SKM-1 treated with dmso at 0.1 percent for 144 hours (cell line): ENCODE data around the gene GLRA1.

Experiments
- DNase-seq: peaks from one replicate; lab custom pipeline; 2025; ENCODE audit not compliant: unreplicated experiment; lab: John Stamatoyannopoulos, UW

GLRA1 gene

GRCh38 chr5:151924564-151925301 lies at the start of gene GLRA1:
GLRA1 (minus strand) TSS chr5:151924851; CDS start chr5:151924549, 302 bp downstream.
- no peak for DNase-seq

- no peak for DNase-seq
These were observed 46.2 kb upstream of the GLRA1 start for GRCh38 chr5:151970885-151971284.

GRCh38 chr5:151967865-151968264 lies 43.2 kb upstream of the GLRA1 start:
- no peak for DNase-seq

GRCh38 chr5:151966046-151966445 lies 41.4 kb upstream of the GLRA1 start:
- DNase-seq, result no peak

- no peak for DNase-seq
These were observed 39.8 kb upstream of the GLRA1 start for GRCh38 chr5:151964471-151964870.

GRCh38 chr5:151961557-151961956 lies 36.9 kb upstream of the GLRA1 start:
- DNase-seq, result no peak

- no peak for DNase-seq
These were observed 33.5 kb upstream of the GLRA1 start for GRCh38 chr5:151958111-151958510.

GRCh38 chr5:151956725-151957124 lies 32.1 kb upstream of the GLRA1 start:
- DNase-seq, result no peak

GRCh38 chr5:151954255-151954654 lies 29.6 kb upstream of the GLRA1 start:
- DNase-seq, result no peak

- no peak for DNase-seq
These were observed 29.2 kb upstream of the GLRA1 start for GRCh38 chr5:151953833-151954232.

- DNase-seq, result no peak
These were observed 27.6 kb upstream of the GLRA1 start for GRCh38 chr5:151952238-151952637.

- no peak for DNase-seq
These were observed 26.1 kb upstream of the GLRA1 start for GRCh38 chr5:151950706-151951105.

- no peak for DNase-seq
These were observed 25.2 kb upstream of the GLRA1 start for GRCh38 chr5:151949701-151950308.

GRCh38 chr5:151949113-151949512 lies 24.5 kb upstream of the GLRA1 start:
- DNase-seq, result no peak

- no peak for DNase-seq
These were observed 23.4 kb upstream of the GLRA1 start for GRCh38 chr5:151947931-151948608.

- DNase-seq, result no peak
These were observed 13.2 kb upstream of the GLRA1 start for GRCh38 chr5:151937851-151938250.

- no peak for DNase-seq
These were observed 10.6 kb upstream of the GLRA1 start for GRCh38 chr5:151935135-151935695.

GRCh38 chr5:151931260-151931659 lies 6.6 kb upstream of the GLRA1 start:
- no peak for DNase-seq

- DNase-seq, result no peak
These were observed 1.5 kb upstream of the GLRA1 start for GRCh38 chr5:151926188-151926587.

GRCh38 chr5:151925340-151925739 lies 689 bp upstream of the GLRA1 start:
- no peak for DNase-seq

GRCh38 chr5:151923866-151924476 lies 680 bp downstream of the GLRA1 start:
- no peak for DNase-seq
